Measurements from ENCODE around the gene ARHGAP18.

The ARHGAP18 gene

GRCh38 chr6:129607581-129608186 lies 102.3 kb downstream of the ARHGAP18 start:
- Histone ChIP-seq H2AFZ (ENCODE audit: low read length) (no peak overlapping the region), H3K9me3 (ENCODE audit: insufficient read depth, low read depth, low read length) (no peaks in the 10 kb centered on the region), H3K36me3 (ENCODE audit: insufficient read depth, low read length) (peaks cover 11% of the 10 kb centered on the region; the same call in 1 of the 2 replicates), H3K9ac (ENCODE audit: low read depth, low read length, poor library complexity, severe bottlenecking) (no peak overlapping the region), H3K9me2 (replicated peaks; ENCODE audit: low read depth, low read length) (no peaks in the 10 kb centered on the region), H3K4me1 (ENCODE audit: insufficient read depth, low read length, poor library complexity, severe bottlenecking) (no peaks in the 10 kb centered on the region), H3K4me3 (ENCODE audit: low read length, poor library complexity, severe bottlenecking) (no peak overlapping the region), H3K4me2 (ENCODE audit: low read depth, low read length, poor library complexity, severe bottlenecking) (no peak overlapping the region), H3K27me3 (ENCODE audit: insufficient read depth, low read length, poor library complexity, severe bottlenecking) (no peaks in the 10 kb centered on the region), H3K79me2 (ENCODE audit: insufficient read depth, low read length) (no peaks in the 10 kb centered on the region), H3F3A (ENCODE audit: low read depth) (no peaks in the 10 kb centered on the region), H4K20me1 (ENCODE audit: insufficient read depth, low read length, poor library complexity, severe bottlenecking) (no peaks in the 10 kb centered on the region)
- TF ChIP-seq CTCF (conservative IDR thresholded peaks at IDR 0.05; ENCODE audit: low read length), result no peak
- no peak for TF ChIP-seq EZH2phosphoT487 (IDR thresholded peaks at IDR 0.05; ENCODE audit: borderline replicate concordance)

GRCh38 chr6:129606664-129607063 lies 103.3 kb downstream of the ARHGAP18 start:
- Histone ChIP-seq H2AFZ (ENCODE audit: low read length) (no peak overlapping the region), H3K79me2 (ENCODE audit: insufficient read depth, low read length) (no peaks in the 10 kb centered on the region), H3K27me3 (ENCODE audit: insufficient read depth, low read length, poor library complexity, severe bottlenecking) (no peaks in the 10 kb centered on the region), H3K9ac (ENCODE audit: low read depth, low read length, poor library complexity, severe bottlenecking) (no peak overlapping the region), H3K4me2 (ENCODE audit: low read depth, low read length, poor library complexity, severe bottlenecking) (no peak overlapping the region), H3K9me3 (ENCODE audit: insufficient read depth, low read depth, low read length) (no peaks in the 10 kb centered on the region), H3K36me3 (ENCODE audit: insufficient read depth, low read length) (peaks cover 11% of the 10 kb centered on the region; the same call in 1 of the 2 replicates), H3K4me1 (ENCODE audit: insufficient read depth, low read length, poor library complexity, severe bottlenecking) (no peaks in the 10 kb centered on the region), H3K4me3 (ENCODE audit: low read length, poor library complexity, severe bottlenecking) (no peak overlapping the region), H4K20me1 (ENCODE audit: insufficient read depth, low read length, poor library complexity, severe bottlenecking) (no peaks in the 10 kb centered on the region), H3F3A (ENCODE audit: low read depth) (no peaks in the 10 kb centered on the region), H3K9me2 (replicated peaks; ENCODE audit: low read depth, low read length) (no peaks in the 10 kb centered on the region)
- no peak for TF ChIP-seq CTCF (conservative IDR thresholded peaks at IDR 0.05; ENCODE audit: low read length)
- no peak for TF ChIP-seq EZH2phosphoT487 (IDR thresholded peaks at IDR 0.05; ENCODE audit: borderline replicate concordance)

- no peaks in the 10 kb centered on the region for H3K9me3 ChIP-seq (ENCODE audit: insufficient read depth, low read depth, low read length)
- TF ChIP-seq CTCF (conservative IDR thresholded peaks at IDR 0.05; ENCODE audit: low read length) (no peak), EZH2phosphoT487 (IDR thresholded peaks at IDR 0.05; ENCODE audit: borderline replicate concordance) (no peak)
- no peak overlapping the region for H3K4me2 ChIP-seq (ENCODE audit: low read depth, low read length, poor library complexity, severe bottlenecking)
- H3K36me3 ChIP-seq (ENCODE audit: insufficient read depth, low read length), result peaks cover 11% of the 10 kb centered on the region; the same call in 1 of the 2 replicates
- H3K4me3 ChIP-seq (ENCODE audit: low read length, poor library complexity, severe bottlenecking), result no peak overlapping the region
- H3K9me2 ChIP-seq (replicated peaks; ENCODE audit: low read depth, low read length), result no peaks in the 10 kb centered on the region
- H3F3A ChIP-seq (ENCODE audit: low read depth), result no peaks in the 10 kb centered on the region
- H3K9ac ChIP-seq (ENCODE audit: low read depth, low read length, poor library complexity, severe bottlenecking), result no peak overlapping the region
- no peak overlapping the region for H2AFZ ChIP-seq (ENCODE audit: low read length)
- no peaks in the 10 kb centered on the region for H3K27me3 ChIP-seq (ENCODE audit: insufficient read depth, low read length, poor library complexity, severe bottlenecking)
- no peaks in the 10 kb centered on the region for H3K4me1 ChIP-seq (ENCODE audit: insufficient read depth, low read length, poor library complexity, severe bottlenecking)
- no peaks in the 10 kb centered on the region for H4K20me1 ChIP-seq (ENCODE audit: insufficient read depth, low read length, poor library complexity, severe bottlenecking)
- no peaks in the 10 kb centered on the region for H3K79me2 ChIP-seq (ENCODE audit: insufficient read depth, low read length)
Measured at GRCh38 chr6:129605967-129606366, 104.0 kb downstream of the ARHGAP18 start.
